ENCODE measurements around the gene PNPLA1.
A peak's percentile ranks its signal among the peaks of the same experiment; 100 is the strongest.

PNPLA1 gene

DNA sequence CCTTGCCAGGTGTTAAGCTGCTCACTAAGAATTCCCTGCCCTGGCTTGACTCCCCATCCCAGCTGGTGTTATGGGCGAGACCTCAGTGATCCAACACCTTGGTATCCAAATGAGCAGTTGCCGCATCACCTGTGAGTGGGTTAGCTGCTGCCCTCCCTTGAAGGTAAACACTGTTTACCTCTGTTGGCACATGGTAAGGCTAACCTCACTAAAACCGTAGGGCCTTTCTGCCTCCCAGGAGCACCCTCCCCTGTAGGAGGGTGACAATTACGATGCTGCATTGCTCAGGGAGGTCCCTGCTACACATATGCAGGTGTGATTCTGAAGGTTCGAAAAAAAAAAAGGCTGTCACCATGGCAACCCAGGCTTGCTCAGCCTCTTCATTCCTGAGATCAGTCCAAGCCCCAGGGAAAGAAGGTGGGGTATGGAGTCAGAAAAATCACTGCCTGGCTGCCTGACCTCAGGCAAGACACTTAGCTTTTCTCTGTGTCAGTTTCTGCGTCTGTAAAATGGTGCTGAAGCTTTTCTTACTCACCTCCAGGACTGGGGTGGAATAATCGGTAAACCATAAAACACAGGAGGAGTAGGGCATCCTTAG lies 19.5 kb downstream of the PNPLA1 start:
- TF ChIP-seq CTCF (conservative IDR thresholded peaks at IDR 0.05; ENCODE audit: control insufficient read depth, insufficient read depth, low read depth, low read length): no peak
- H3K4me3 ChIP-seq (ENCODE audit: control insufficient read depth, low read depth, low read length): no peak overlapping the region
- DNase-seq (ENCODE audit: low read depth): no peak

DNA sequence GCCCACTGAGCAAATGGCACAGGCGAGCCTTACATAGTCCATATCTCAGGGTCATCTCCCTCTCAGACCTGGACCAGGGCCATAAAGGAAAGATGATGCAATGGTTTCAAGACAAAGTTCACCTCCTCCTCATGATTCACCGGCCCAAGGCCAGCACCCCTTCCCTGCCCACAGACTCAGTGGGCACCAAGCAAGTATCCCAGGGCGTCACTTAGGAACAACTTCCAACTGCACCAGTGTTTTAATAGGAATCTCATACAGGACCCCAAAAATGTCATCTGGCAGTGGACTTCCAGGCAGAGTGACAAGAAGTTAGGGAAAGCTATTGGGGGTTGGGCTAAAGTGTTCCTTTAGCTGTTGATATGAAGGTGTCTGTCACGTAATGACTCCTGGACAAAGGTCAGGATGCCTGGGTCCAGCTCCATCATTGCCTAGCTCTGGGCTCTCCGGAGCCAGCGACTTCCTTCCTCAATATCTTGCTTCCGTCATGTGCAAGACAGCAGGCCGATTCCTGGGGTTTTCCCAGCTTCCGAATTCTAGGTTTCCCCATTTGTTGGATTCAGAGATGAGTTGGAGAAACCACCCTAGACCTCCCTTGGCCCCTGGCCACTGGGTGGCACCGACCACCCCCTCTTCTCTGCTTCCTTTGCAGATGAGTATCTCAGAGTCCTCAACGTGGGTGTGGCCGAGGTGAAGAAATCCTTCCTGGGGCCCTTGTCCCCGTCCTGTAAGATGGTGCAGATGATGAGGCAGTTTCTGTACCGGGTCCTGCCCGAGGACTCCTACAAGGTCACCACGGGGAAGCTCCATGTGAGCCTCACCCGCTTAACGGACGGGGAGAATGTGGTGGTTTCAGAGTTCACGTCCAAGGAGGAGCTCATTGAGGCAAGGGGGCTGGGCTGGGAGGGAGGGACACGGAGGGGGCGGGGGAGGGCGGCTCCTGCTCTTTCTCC lies 21.1 kb downstream of the PNPLA1 start:
- TF ChIP-seq CTCF (conservative IDR thresholded peaks at IDR 0.05; ENCODE audit: control insufficient read depth, insufficient read depth, low read depth, low read length): no peak
- peak; percentile 66 for DNase-seq (ENCODE audit: low read depth)
- H3K4me3 ChIP-seq (ENCODE audit: control insufficient read depth, low read depth, low read length): no peak overlapping the region

DNA sequence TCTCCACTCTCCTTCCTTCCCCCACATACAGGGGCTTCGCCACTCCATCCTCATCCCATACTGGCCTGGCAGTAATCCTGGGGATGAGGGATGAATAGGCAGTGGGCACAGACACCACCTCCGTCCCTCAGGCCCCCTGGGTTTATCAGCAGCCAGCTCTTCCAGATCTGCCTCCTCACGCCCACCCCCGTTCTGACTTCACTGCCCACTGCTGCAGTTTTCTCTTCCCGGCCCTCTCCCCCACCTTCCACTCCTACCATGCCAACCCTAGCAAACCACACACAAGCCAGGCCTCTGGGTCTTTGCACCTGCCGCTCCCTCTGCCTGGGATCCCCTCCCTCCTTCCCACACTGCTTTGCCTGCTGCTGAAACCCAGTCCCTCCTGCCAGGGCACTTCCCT lies 22.3 kb downstream of the PNPLA1 start:
- no peak overlapping the region for H3K4me3 ChIP-seq (ENCODE audit: control insufficient read depth, low read depth, low read length)
- TF ChIP-seq CTCF (conservative IDR thresholded peaks at IDR 0.05; ENCODE audit: control insufficient read depth, insufficient read depth, low read depth, low read length): no peak
- no peak for DNase-seq (ENCODE audit: low read depth)

GRCh38 chr6:36296240-36296639 lies 26.4 kb downstream of the PNPLA1 start:
- no peak overlapping the region for H3K4me3 ChIP-seq (ENCODE audit: control insufficient read depth, low read depth, low read length)
- no peak for TF ChIP-seq CTCF (conservative IDR thresholded peaks at IDR 0.05; ENCODE audit: control insufficient read depth, insufficient read depth, low read depth, low read length)
- DNase-seq (ENCODE audit: low read depth): peak; percentile 45

DNA sequence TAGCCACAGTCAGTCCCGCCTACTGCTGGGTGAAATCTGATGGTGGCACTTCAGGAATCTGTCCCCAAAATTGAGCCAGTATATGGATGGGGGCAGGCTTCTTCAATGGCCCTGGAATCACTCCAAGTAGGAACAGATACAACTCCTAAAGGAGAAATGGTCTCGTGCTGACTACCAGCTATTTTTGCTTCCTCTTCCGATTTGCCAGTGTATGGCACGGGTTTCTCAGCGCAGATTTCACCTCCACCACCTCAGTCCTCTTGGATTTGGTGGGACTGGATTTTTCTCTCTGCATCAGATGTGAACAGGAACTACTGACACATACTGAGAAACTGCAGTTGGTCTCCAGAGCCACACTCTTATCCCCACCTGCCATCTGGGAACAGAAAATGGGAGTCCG lies 27.2 kb downstream of the PNPLA1 start:
- no peak overlapping the region for H3K4me3 ChIP-seq (ENCODE audit: control insufficient read depth, low read depth, low read length)
- TF ChIP-seq CTCF (conservative IDR thresholded peaks at IDR 0.05; ENCODE audit: control insufficient read depth, insufficient read depth, low read depth, low read length): no peak
- no peak for DNase-seq (ENCODE audit: low read depth)

DNA sequence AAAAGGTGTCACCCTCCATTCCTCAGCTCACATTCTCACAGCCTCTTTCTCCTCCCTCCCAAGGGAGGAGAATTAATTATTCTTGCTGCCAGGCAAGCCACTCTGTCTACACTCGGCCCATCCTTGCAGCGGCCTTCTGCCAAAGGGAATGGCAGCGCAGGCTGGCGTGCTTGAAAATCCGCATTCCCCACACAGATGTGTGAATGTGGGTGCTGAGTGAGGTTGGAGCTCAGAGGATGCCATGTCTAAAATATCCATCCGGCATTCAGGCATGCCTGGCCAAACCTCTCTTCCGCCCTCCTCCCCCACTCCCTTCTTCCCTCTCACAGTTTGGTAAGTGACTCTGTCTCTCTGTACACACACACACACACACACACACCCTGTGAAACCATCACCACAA lies 27.7 kb downstream of the PNPLA1 start:
- TF ChIP-seq CTCF (conservative IDR thresholded peaks at IDR 0.05; ENCODE audit: control insufficient read depth, insufficient read depth, low read depth, low read length): no peak
- DNase-seq (ENCODE audit: low read depth): no peak
- H3K4me3 ChIP-seq (ENCODE audit: control insufficient read depth, low read depth, low read length): no peak overlapping the region
